Measurements from ENCODE around the gene FAM89B.

The FAM89B gene

DNA sequence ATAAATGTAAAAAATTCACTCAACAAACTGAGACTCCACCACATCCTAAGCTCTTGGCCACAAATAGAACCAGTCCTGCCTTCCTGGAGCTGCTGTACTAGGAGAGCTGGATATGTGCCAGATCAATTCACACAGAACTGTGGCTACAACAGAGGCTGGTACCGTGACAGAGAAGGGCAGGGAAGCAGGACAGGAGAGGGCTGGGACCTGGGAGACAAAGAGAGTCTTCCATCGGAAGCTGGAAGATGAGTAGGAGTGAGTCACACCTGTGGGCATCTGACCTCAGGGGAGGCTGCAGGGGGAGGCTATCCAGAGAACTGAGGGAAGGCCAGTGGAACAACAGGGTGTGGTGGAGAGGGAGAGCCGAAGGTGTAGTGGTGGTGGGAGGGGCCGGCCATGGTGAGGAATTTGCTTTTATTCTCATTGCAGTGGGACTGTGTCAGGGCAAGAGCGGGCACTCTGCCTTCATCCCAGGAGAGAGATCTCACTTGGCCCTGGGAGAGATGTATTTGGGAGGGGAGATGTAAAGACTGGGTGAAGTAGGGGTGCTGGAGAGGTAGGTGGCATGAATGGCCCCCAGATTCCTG, 12.3 kb upstream of the FAM89B start:
- H2AFZ ChIP-seq = no peak overlapping the region
- H3K4me1 ChIP-seq = peaks cover 21% of the 10 kb centered on the region
- no peak overlapping the region for H3K4me3 ChIP-seq (ENCODE audit: low read depth, low read length)
- H3K36me3 ChIP-seq (ENCODE audit: control insufficient read depth, insufficient read depth, low read length) = no peaks in the 10 kb centered on the region
- H3K27me3 ChIP-seq (ENCODE audit: control insufficient read depth, insufficient read depth, low read length) = no peaks in the 10 kb centered on the region
- H3K4me2 ChIP-seq (ENCODE audit: low read length) = no peak overlapping the region
- TF ChIP-seq, protein P1, sequence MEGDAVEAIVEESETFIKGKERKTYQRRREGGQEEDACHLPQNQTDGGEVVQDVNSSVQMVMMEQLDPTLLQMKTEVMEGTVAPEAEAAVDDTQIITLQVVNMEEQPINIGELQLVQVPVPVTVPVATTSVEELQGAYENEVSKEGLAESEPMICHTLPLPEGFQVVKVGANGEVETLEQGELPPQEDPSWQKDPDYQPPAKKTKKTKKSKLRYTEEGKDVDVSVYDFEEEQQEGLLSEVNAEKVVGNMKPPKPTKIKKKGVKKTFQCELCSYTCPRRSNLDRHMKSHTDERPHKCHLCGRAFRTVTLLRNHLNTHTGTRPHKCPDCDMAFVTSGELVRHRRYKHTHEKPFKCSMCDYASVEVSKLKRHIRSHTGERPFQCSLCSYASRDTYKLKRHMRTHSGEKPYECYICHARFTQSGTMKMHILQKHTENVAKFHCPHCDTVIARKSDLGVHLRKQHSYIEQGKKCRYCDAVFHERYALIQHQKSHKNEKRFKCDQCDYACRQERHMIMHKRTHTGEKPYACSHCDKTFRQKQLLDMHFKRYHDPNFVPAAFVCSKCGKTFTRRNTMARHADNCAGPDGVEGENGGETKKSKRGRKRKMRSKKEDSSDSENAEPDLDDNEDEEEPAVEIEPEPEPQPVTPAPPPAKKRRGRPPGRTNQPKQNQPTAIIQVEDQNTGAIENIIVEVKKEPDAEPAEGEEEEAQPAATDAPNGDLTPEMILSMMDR (IDR thresholded peaks at IDR 0.05) = no peak
- peak overlapping the region; percentile 87 for H3K27ac ChIP-seq
- H3K79me2 ChIP-seq = peaks cover 10% of the 10 kb centered on the region
- H3K9me3 ChIP-seq (ENCODE audit: control insufficient read depth, low read length) = no peaks in the 10 kb centered on the region
- H3K9ac ChIP-seq = no peak overlapping the region

DNA sequence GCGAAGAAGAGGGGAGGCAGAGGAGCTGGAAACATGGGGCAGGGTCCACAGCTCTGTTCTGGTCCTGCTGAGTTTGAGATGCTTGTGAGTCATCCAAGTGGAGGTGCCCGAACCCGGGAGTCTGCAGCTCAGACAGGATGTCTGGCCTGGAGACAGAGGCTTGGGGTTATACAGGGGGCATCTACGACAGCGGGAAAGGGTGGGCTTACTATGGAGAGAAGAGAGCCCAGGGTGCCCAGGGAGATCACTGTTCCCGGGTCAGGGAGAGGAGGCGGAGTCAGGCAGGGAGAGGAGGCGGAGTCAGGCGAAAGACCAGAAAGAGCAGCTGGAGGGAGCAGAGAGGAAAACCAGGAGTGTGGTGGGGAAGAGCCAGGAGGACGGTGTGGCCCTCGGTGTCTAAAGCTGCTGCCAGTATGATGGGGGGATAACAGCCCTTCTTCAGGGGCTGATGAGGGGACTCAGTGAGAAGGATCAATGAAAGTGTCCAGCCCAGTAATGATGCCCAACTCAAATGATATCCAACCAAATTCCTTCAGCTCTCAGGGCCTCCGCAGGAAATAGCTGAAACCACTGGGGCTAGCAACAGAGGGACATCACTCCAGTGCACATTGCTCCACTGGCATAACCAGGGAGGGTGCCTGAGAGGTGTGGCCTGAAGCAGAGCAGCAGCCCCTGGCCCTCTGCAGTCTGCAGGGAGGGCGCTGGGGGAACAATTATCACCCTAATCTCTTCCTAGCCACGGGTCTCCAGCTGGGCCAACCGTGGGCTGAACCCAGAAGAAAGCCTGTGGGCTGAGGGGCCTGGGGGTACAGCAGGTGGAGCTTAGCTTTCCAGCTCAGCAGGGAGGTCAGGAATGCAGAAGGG, 11.6 kb upstream of the FAM89B start:
- TF ChIP-seq, protein P1 (IDR thresholded peaks at IDR 0.05) = no peak
- peaks cover 19% of the 10 kb centered on the region for H3K4me1 ChIP-seq
- peak overlapping the region; percentile 87 for H3K27ac ChIP-seq
- no peak overlapping the region for H3K4me3 ChIP-seq (ENCODE audit: low read depth, low read length)
- no peak overlapping the region for H3K4me2 ChIP-seq (ENCODE audit: low read length)
- no peaks in the 10 kb centered on the region for H3K9me3 ChIP-seq (ENCODE audit: control insufficient read depth, low read length)
- no peaks in the 10 kb centered on the region for H3K36me3 ChIP-seq (ENCODE audit: control insufficient read depth, insufficient read depth, low read length)
- no peak overlapping the region for H2AFZ ChIP-seq
- peaks cover 10% of the 10 kb centered on the region for H3K79me2 ChIP-seq
- H3K27me3 ChIP-seq (ENCODE audit: control insufficient read depth, insufficient read depth, low read length) = no peaks in the 10 kb centered on the region
- no peak overlapping the region for H3K9ac ChIP-seq

DNA sequence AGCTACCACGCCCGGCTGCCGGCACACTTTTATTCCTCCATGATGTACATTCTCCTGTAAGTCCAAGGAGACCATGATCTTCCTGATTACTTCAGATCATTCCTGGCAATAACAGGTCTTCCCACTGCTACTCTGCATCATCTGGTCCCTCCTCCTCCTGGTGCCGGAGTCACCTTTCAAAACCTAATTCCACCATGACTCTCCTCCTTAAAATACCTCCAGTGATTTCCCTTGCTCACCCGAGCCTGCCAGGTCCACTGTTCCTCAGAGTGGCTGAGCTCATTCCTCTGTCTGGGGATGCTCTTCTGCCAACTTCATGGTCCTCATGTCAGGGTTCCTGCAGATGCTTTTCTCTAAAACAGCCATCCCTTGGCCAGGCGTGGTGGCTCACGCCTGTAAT, 10.3 kb upstream of the FAM89B start:
- H3K9ac ChIP-seq = no peak overlapping the region
- H3K27me3 ChIP-seq (ENCODE audit: control insufficient read depth, insufficient read depth, low read length) = no peaks in the 10 kb centered on the region
- peaks cover 12% of the 10 kb centered on the region for H3K4me1 ChIP-seq
- no peak overlapping the region for H3K27ac ChIP-seq
- TF ChIP-seq, protein P1 (IDR thresholded peaks at IDR 0.05) = no peak
- no peak overlapping the region for H3K4me2 ChIP-seq (ENCODE audit: low read length)
- peaks cover 17% of the 10 kb centered on the region for H3K79me2 ChIP-seq
- H3K4me3 ChIP-seq (ENCODE audit: low read depth, low read length) = no peak overlapping the region
- H2AFZ ChIP-seq = no peak overlapping the region
- H3K36me3 ChIP-seq (ENCODE audit: control insufficient read depth, insufficient read depth, low read length) = no peaks in the 10 kb centered on the region
- H3K9me3 ChIP-seq (ENCODE audit: control insufficient read depth, low read length) = no peaks in the 10 kb centered on the region

DNA sequence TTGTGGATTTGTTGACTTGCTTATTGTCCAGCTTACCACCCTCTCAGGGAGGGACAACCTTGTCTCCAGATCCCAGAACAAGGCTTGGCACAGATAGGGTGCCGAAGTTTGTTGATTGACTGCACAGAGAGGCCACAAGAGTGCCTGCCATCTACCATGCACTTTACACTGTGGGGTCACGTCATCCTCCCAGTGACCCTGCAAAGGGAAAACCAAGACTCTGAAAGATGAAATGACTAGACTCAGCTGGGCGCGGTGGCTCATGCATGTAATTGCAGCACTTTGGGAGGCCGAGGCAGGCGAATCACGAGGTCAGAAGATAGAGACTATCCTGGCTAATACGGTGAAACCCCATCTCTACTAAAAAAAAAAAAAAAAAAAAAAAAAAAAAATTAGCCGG, 9.6 kb upstream of the FAM89B start:
- Histone ChIP-seq H3K4me3 (ENCODE audit: low read depth, low read length) (no peak overlapping the region), H3K27ac (no peak overlapping the region), H3K79me2 (peaks cover 18% of the 10 kb centered on the region), H3K4me1 (peaks cover 12% of the 10 kb centered on the region), H3K36me3 (ENCODE audit: control insufficient read depth, insufficient read depth, low read length) (no peaks in the 10 kb centered on the region), H3K9ac (no peak overlapping the region), H3K27me3 (ENCODE audit: control insufficient read depth, insufficient read depth, low read length) (no peaks in the 10 kb centered on the region), H3K9me3 (ENCODE audit: control insufficient read depth, low read length) (no peaks in the 10 kb centered on the region), H3K4me2 (ENCODE audit: low read length) (no peak overlapping the region), H2AFZ (no peak overlapping the region)
- TF ChIP-seq, protein P1 (IDR thresholded peaks at IDR 0.05) = no peak
